NB4 (cell line): ENCODE data around the gene MGRN1.
"Not testable (repeated sequence)": the region's sequence is repeated elsewhere in the genome, so short reads cannot be mapped to it uniquely, and the experiment has no call there.

Experiments used
- DNase-seq: peaks from one replicate; pipeline ENCODE4 v3.0.0; 2010; ENCODE audit warnings: low read depth
- H3K4me3 ChIP-seq: one replicate; pipeline ENCODE4 v1.5.1; 2011; ENCODE audit warnings: mild to moderate bottlenecking, low read depth, low read length, moderate library complexity
- MYC ChIP-seq: IDR thresholded peaks from 2 replicates; pipeline ENCODE4 v1.6.1; 2011; ENCODE audit warnings: low read depth, low read length
- POLR2A ChIP-seq: IDR thresholded peaks from 2 replicates; pipeline ENCODE4 v1.6.1; 2011; ENCODE audit warnings: mild to moderate bottlenecking; ENCODE audit not compliant: insufficient read length; ENCODE audit errors: extremely low read depth
- TF ChIP-seq, protein P1 (sequence below): IDR thresholded peaks from 2 replicates; pipeline ENCODE4 v1.6.1; 2011; ENCODE audit warnings: low read depth, low read length
- TF ChIP-seq, protein P2 (sequence below): IDR thresholded peaks from one replicate; pipeline ENCODE4 v1.5.1; 2012; ENCODE audit warnings: low read depth, low read length

Gene MGRN1

DNA sequence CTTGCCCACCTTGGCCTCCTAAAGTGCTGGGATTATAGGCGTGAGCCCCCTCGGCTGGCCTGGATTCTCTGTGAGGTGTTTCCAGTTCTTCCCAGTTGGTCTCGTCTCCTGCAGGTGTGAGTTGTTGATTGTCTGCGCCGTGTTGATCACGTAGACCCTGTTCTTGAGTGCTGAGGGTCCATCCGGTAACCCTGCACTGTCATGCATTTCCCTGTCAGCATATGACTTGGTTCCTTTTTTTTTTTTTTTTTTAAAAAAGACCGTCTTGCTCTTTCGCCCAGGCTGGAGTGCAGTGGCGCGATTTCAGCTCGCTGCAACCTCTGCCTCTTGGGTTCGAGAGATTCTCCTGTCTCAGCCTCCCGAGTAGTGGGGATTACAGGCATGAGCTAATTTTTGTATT lies 17.3 kb downstream of the MGRN1 start:
- TF ChIP-seq, protein P1, sequence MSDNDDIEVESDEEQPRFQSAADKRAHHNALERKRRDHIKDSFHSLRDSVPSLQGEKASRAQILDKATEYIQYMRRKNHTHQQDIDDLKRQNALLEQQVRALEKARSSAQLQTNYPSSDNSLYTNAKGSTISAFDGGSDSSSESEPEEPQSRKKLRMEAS: no peak
- TF ChIP-seq MYC (no peak), POLR2A (no peak)
- TF ChIP-seq, protein P2, sequence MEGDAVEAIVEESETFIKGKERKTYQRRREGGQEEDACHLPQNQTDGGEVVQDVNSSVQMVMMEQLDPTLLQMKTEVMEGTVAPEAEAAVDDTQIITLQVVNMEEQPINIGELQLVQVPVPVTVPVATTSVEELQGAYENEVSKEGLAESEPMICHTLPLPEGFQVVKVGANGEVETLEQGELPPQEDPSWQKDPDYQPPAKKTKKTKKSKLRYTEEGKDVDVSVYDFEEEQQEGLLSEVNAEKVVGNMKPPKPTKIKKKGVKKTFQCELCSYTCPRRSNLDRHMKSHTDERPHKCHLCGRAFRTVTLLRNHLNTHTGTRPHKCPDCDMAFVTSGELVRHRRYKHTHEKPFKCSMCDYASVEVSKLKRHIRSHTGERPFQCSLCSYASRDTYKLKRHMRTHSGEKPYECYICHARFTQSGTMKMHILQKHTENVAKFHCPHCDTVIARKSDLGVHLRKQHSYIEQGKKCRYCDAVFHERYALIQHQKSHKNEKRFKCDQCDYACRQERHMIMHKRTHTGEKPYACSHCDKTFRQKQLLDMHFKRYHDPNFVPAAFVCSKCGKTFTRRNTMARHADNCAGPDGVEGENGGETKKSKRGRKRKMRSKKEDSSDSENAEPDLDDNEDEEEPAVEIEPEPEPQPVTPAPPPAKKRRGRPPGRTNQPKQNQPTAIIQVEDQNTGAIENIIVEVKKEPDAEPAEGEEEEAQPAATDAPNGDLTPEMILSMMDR: no peak
- DNase-seq: no peak
- no peak overlapping the region for H3K4me3 ChIP-seq

GRCh38 chr16:4646773-4647643 lies 22.4 kb downstream of the MGRN1 start:
- no peak overlapping the region for H3K4me3 ChIP-seq
- no peak for DNase-seq
- TF ChIP-seq, protein P2: no peak
- no peak for TF ChIP-seq MYC

GRCh38 chr16:4647644-4647980 lies 23.0 kb downstream of the MGRN1 start:
- no peak for DNase-seq
- H3K4me3 ChIP-seq: no peak overlapping the region
- TF ChIP-seq POLR2A: no peak
- TF ChIP-seq MYC: no peak
- TF ChIP-seq, protein P2: no peak
- TF ChIP-seq, protein P1: no peak

- H3K4me3 ChIP-seq: no peak overlapping the region
- TF ChIP-seq, protein P2: no peak
- TF ChIP-seq MYC: no peak
- TF ChIP-seq, protein P1: no peak
- no peak for TF ChIP-seq POLR2A
- DNase-seq: no peak
Observed at GRCh38 chr16:4648917-4649316, 24.3 kb downstream of the MGRN1 start.

GRCh38 chr16:4649744-4650442 lies 25.3 kb downstream of the MGRN1 start:
- no peak for TF ChIP-seq POLR2A
- no peak for DNase-seq
- H3K4me3 ChIP-seq: no peak overlapping the region

DNA sequence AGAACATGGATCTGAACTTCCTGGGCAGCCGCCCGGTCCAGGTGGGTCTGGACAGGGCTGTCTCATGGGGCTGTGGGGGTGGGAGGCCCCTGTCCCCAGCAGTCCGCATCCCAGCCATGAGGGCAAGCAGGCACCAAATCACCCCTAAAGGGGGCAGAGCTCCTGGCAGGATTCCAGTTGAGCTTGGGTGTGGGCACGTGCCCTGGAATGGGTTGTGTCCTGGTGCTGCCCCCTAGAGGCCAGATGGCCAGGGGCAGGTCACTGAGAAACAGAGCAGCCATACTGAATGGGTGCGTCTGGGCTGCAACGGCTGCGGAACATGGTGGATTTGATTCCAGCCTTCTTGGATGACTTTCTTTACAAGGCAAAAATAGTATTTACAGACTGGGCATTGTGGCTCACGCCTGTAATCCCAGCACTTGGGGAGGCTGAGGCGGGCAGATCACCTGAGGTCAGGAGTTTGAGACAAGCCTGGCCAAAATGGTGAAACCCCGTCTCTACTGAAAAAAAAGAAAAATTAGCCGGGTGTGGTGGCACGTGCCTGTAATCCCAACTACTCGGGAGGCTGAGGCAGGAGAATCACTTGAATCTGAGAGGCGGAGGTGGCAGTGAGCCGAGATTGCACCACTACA lies 25.9 kb downstream of the MGRN1 start:
- TF ChIP-seq MYC: peak; percentile 90
- TF ChIP-seq, protein P2: peak; percentile 76
- TF ChIP-seq, protein P1: peak; percentile 90
- not testable (repeated sequence) for H3K4me3 ChIP-seq
- DNase-seq: peak; percentile 80
